ENCODE measurements around the gene RMDN3. TPM values are rescaled to one million over a fixed set of nuclear protein-coding genes. Genes with fewer than 3 reads are reported as not detected.

The RMDN3 gene
- total and polyA plus RNA-seq, 4 donors: 21.1 to 29.2 (median 28.2) TPM

DNA sequence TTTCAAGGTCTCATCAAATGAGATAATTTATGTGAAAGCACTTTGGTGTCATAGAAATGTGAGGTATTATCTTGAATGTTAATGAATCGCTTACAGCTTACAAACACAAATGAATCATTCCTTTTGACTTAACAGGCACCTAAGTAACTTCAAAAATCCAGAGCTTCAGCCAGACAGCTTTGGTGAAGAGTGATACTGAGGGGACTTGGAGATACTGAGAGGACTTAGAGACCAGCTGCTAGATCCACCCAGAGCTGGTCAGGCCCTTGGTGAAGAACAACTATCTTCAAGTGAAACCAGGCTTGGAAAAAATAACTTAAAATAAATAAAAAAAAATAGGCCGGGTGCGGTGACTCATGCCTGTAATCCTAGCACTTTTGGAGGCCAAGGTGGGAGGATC, 35.7 kb upstream of the RMDN3 start:
- ATAC-seq (ENCODE audit: low FRiP score) (no peak), DNase-seq (peak; percentile 14 to 37)
- Histone ChIP-seq H3K4me3 (ENCODE audit: low read length in 2 of 2) (no peak overlapping the region), H3K27me3 (ENCODE audit: control insufficient read depth in 1 of 2, insufficient read depth in 2 of 2, low read length in 1 of 2) (no peaks in the 10 kb centered on the region), H3K36me3 (ENCODE audit: control insufficient read depth in 1 of 2, insufficient read depth in 2 of 2, low read length in 1 of 2) (no peaks in the 10 kb centered on the region), H3K27ac (ENCODE audit: low read depth in 1 of 2, low read length in 2 of 2) (no peak overlapping the region), H3K4me1 (ENCODE audit: control insufficient read depth in 1 of 2, insufficient read depth in 2 of 2, low read length in 2 of 2) (no peaks in the 10 kb centered on the region), H3K9me3 (ENCODE audit: control insufficient read depth, low read length) (no peaks in the 10 kb centered on the region)
- WGBS, 2 donors: 53 to 57% methylated on average over 3 of the region's 3 CpGs
- intact Hi-C loops (cut with DNase I): no loop called here

DNA sequence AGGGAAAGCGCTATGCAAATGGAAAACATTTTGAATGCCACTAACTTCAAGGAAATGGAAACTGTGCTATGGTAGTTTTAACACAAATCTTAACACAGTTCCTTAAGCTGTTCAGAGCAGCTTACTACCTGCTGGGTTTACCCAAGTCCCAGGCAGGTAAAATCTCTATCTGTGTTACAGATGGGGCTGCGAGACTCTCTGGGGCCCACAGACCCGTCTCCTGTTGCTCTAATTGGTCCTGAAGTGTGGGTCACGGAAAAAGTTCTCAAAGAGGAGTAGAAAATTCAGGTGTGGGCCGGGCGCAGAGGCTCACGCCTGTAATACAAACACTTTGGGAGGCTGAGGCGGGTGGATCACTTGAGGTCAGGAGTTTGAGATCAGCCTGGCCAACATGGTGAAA, 34.9 kb upstream of the RMDN3 start:
- DNase-seq (peak; percentile 12 to 49), ATAC-seq (ENCODE audit: low FRiP score) (no peak)
- Histone ChIP-seq H3K36me3 (ENCODE audit: control insufficient read depth in 1 of 2, insufficient read depth in 2 of 2, low read length in 1 of 2) (no peaks in the 10 kb centered on the region), H3K4me1 (ENCODE audit: control insufficient read depth in 1 of 2, insufficient read depth in 2 of 2, low read length in 2 of 2) (no peaks in the 10 kb centered on the region), H3K27me3 (ENCODE audit: control insufficient read depth in 1 of 2, insufficient read depth in 2 of 2, low read length in 1 of 2) (no peaks in the 10 kb centered on the region), H3K27ac (ENCODE audit: low read depth in 1 of 2, low read length in 2 of 2) (no peak overlapping the region), H3K9me3 (ENCODE audit: control insufficient read depth, low read length) (no peaks in the 10 kb centered on the region), H3K4me3 (ENCODE audit: low read length in 2 of 2) (no peak overlapping the region)
- WGBS, 2 donors: 96 to 98% methylated on average over 8 of the region's 8 CpGs
- intact Hi-C loops (cut with DNase I): no loop called here

DNA sequence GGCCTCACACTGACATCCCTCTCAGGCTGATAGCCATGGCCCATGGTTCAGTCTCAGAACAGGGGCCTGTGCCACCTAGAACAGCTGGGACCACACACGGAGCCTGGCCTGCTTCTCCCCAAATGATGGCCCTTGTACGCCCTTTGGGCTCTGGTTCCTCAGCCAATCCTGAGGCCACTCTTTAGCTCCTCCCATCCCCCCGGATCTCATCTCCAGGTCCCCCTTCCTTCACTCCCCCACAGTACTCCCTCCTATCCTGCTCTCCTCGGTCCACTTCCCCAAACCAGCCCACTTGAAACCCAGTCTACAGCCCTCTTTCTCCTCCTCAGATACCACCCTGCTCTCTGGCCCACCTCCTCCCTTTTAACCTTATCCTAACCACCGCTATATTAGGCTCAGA, 34.1 kb upstream of the RMDN3 start:
- Histone ChIP-seq H3K4me3 (ENCODE audit: low read length in 2 of 2) (no peak overlapping the region), H3K9me3 (ENCODE audit: control insufficient read depth, low read length) (no peaks in the 10 kb centered on the region), H3K27ac (ENCODE audit: low read depth in 1 of 2, low read length in 2 of 2) (no peak overlapping the region), H3K27me3 (ENCODE audit: control insufficient read depth in 1 of 2, insufficient read depth in 2 of 2, low read length in 1 of 2) (no peaks in the 10 kb centered on the region), H3K36me3 (ENCODE audit: control insufficient read depth in 1 of 2, insufficient read depth in 2 of 2, low read length in 1 of 2) (no peaks in the 10 kb centered on the region), H3K4me1 (ENCODE audit: control insufficient read depth in 1 of 2, insufficient read depth in 2 of 2, low read length in 2 of 2) (no peaks in the 10 kb centered on the region)
- DNase-seq (peak; percentile 12 to 48), ATAC-seq (ENCODE audit: low FRiP score) (peak; percentile 26)
- intact Hi-C loops (cut with DNase I): no loop called here
- WGBS, 2 donors: 87 to 92% methylated on average over 5 of the region's 5 CpGs

DNA sequence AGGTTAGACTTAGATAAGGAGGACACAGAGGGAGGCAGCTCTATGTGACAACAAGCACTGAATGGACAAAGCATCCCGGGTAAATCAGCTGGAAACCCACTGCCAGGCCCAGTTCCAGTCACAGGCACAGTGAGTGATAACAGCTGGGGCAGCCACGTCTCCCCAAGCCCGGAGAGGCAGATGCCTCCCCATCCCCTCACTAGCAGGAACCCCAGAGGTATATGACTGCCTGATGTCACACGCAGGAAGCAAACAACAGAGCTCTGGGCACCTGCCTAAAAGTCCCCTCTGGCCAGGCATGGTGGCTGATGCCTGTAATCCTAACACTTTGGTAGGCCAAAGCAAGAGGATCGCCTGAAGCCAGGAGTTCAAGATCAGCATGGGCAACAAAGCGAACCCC, 32.9 kb upstream of the RMDN3 start:
- Histone ChIP-seq H3K27ac (ENCODE audit: low read depth in 1 of 2, low read length in 2 of 2) (no peak overlapping the region), H3K36me3 (ENCODE audit: control insufficient read depth in 1 of 2, insufficient read depth in 2 of 2, low read length in 1 of 2) (no peaks in the 10 kb centered on the region), H3K27me3 (ENCODE audit: control insufficient read depth in 1 of 2, insufficient read depth in 2 of 2, low read length in 1 of 2) (no peaks in the 10 kb centered on the region), H3K4me1 (ENCODE audit: control insufficient read depth in 1 of 2, insufficient read depth in 2 of 2, low read length in 2 of 2) (no peaks in the 10 kb centered on the region), H3K4me3 (ENCODE audit: low read length in 2 of 2) (no peak overlapping the region), H3K9me3 (ENCODE audit: control insufficient read depth, low read length) (no peaks in the 10 kb centered on the region)
- DNase-seq: peak; percentile 21 to 55
- ATAC-seq (ENCODE audit: low FRiP score): no peak
- WGBS, 2 donors: 66 to 72% methylated on average over 6 of the region's 6 CpGs
- intact Hi-C loops (cut with DNase I): no loop called here

DNA sequence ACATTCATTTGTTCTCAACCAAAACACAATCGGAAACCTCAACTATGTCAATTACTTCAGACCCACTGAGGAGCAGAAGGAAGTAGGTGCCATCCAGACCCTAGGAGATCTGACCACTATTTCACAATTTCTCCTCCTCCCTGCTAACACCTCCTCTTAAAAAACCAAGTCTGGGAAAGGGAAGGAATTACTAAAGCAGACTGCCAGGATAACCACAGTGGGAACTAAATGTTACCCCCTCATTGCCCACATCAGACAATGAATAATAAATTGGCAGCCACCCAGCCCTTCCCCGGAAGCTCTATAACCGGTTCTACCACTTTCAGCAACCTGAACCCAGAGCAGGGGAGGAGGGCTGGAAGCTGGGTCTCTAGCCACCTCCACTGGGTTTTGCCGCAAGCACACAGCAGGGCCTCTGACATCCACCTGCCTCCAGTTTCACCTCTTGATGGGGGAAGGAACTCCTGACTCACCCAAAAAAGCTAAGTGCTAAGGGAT, 32.3 kb upstream of the RMDN3 start:
- no peak for ATAC-seq (ENCODE audit: low FRiP score)
- peak; percentile 49 to 70 for DNase-seq
- Histone ChIP-seq H3K27me3 (ENCODE audit: control insufficient read depth in 1 of 2, insufficient read depth in 2 of 2, low read length in 1 of 2) (no peaks in the 10 kb centered on the region), H3K4me3 (ENCODE audit: low read length in 2 of 2) (no peak overlapping the region), H3K4me1 (ENCODE audit: control insufficient read depth in 1 of 2, insufficient read depth in 2 of 2, low read length in 2 of 2) (no peaks in the 10 kb centered on the region), H3K27ac (ENCODE audit: low read depth in 1 of 2, low read length in 2 of 2) (no peak overlapping the region), H3K36me3 (ENCODE audit: control insufficient read depth in 1 of 2, insufficient read depth in 2 of 2, low read length in 1 of 2) (no peaks in the 10 kb centered on the region), H3K9me3 (ENCODE audit: control insufficient read depth, low read length) (no peaks in the 10 kb centered on the region)
- 30 to 31% methylated on average over 4 of the region's 4 CpGs for WGBS, 2 donors
- intact Hi-C loops (cut with DNase I): no loop called here

DNA sequence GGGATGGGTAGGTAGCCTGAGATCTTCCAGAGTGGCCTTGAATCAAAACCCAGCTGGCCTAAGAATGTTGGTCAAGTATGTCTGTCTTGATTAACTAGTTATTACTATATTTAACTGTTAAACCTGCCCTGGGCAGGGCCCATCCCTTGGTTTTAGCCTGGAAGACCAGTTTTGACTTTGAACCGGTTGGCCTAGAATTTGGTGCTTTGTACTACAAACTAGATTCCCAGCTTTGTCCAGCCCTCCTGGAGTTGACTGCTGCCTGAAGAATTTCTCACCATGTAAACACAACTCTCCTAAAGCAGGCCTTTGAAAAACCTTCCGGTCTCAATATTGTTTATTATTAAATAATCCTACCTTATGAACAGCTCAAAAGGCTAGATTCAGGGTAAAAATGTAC, 30.8 kb upstream of the RMDN3 start:
- no peak for DNase-seq
- Histone ChIP-seq H3K4me3 (ENCODE audit: low read length in 2 of 2) (no peak overlapping the region), H3K4me1 (ENCODE audit: control insufficient read depth in 1 of 2, insufficient read depth in 2 of 2, low read length in 2 of 2) (no peaks in the 10 kb centered on the region), H3K27me3 (ENCODE audit: control insufficient read depth in 1 of 2, insufficient read depth in 2 of 2, low read length in 1 of 2) (no peaks in the 10 kb centered on the region), H3K9me3 (ENCODE audit: control insufficient read depth, low read length) (no peaks in the 10 kb centered on the region), H3K27ac (ENCODE audit: low read depth in 1 of 2, low read length in 2 of 2) (no peak overlapping the region), H3K36me3 (ENCODE audit: control insufficient read depth in 1 of 2, insufficient read depth in 2 of 2, low read length in 1 of 2) (no peaks in the 10 kb centered on the region)
- 86 to 91% methylated on average over 2 of the region's 2 CpGs for WGBS, 2 donors
- intact Hi-C loops (cut with DNase I): no loop called here
- no peak for ATAC-seq (ENCODE audit: low FRiP score)

DNA sequence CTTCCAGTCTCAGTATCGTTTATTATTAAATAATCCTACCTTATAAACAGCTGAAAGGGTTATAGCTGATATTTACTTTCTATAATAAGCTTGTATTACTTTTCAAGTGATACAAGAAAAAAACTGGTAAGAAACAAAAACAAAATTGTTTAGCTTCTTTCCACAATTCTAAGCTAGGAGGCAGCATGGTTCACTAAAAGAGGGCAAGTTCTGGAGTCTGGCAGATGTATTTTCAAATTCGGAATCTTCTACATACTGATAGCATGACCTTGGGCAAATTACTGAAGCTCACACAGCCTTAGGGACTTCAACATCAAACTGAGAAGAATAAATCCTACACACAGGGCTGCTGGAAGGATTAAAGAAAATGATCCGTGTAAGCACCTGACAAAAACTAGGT, 30.1 kb upstream of the RMDN3 start:
- no peak overlapping the region for H3K27ac ChIP-seq (ENCODE audit: low read depth in 1 of 2, low read length in 2 of 2)
- no peaks in the 10 kb centered on the region for H3K4me1 ChIP-seq (ENCODE audit: control insufficient read depth in 1 of 2, insufficient read depth in 2 of 2, low read length in 2 of 2)
- H3K4me3 ChIP-seq (ENCODE audit: low read length in 2 of 2): no peak overlapping the region
- intact Hi-C loops (cut with DNase I): no loop called here
- no peaks in the 10 kb centered on the region for H3K36me3 ChIP-seq (ENCODE audit: control insufficient read depth in 1 of 2, insufficient read depth in 2 of 2, low read length in 1 of 2)
- 81 to 82% methylated on average over 3 of the region's 3 CpGs for WGBS, 2 donors
- H3K9me3 ChIP-seq (ENCODE audit: control insufficient read depth, low read length): no peaks in the 10 kb centered on the region
- H3K27me3 ChIP-seq (ENCODE audit: control insufficient read depth in 1 of 2, insufficient read depth in 2 of 2, low read length in 1 of 2): no peaks in the 10 kb centered on the region
- DNase-seq (no peak), ATAC-seq (ENCODE audit: low FRiP score) (no peak)

DNA sequence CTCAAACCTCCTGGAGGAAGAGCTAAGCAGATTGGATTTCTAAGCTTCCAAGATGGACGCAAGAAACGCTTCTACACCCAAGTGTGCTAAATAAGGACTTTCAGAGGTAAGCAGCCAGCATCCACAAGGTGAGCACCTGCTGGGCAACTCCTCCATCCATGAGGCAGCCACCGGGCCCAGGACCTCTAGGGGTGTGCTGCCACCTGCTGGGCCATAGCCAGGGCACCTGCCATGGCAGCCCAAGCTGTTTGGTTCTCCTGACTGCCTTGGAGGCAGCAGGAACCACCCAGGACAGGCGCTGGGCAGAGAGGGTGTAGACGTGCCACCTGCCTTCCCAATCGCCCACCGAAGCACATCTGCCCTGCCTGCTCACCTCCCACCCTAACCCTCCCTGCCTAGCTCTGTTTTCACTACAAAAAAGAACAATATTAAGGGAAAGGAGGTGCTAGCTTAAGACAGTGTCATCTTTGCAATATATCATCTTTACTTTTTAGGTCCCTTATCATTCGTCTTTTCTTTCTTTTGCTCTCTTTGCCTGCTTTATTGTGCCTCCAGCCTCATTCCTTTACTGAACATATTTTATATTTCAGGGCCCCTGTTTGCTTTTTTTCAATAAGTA, 27.7 kb upstream of the RMDN3 start:
- DNase-seq: no peak

DNA sequence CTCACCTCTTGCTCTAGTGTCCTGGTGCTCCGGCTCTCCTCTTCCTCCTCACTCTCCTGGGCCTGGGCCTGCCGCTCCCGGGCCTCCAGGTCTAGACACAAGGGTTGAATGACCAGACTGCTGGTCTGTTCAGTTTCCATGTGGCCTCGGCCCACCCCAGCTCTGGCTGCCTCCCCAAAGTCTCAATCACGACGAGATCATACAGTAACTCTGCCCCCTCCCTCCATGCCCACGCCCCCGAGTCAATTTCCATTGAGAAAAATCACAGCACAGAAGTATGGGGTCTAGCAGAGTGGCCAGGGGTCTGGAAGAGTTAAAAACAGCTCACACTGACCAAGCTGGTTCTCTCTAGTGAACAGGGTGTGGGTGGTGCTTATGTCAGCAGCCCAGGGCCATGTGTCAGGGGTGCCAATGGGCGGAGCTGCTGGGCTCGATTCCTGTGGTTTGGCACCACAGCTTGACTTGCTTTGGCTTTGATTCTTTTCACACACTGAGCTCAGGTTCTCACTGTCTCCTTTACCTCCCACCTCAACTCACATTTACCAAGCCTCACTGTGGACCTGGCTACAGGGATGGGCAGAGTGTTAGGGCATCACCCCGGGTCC, 21.6 kb upstream of the RMDN3 start:
- H3K9me3 ChIP-seq (ENCODE audit: control insufficient read depth, low read length): no peaks in the 10 kb centered on the region
- no peaks in the 10 kb centered on the region for H3K4me1 ChIP-seq (ENCODE audit: control insufficient read depth in 1 of 2, insufficient read depth in 2 of 2, low read length in 2 of 2)
- peak; percentile 68 to 70 for DNase-seq
- no peak overlapping the region for H3K4me3 ChIP-seq (ENCODE audit: low read length in 2 of 2)
- ATAC-seq (ENCODE audit: low FRiP score): peak; percentile 39
- no peaks in the 10 kb centered on the region for H3K27me3 ChIP-seq (ENCODE audit: control insufficient read depth in 1 of 2, insufficient read depth in 2 of 2, low read length in 1 of 2)
- intact Hi-C loops (cut with DNase I): no loop called here
- WGBS, 2 donors: 64% methylated on average over 11 of the region's 11 CpGs
- peaks cover 0 to 2% of the 10 kb centered on the region in 2 donors for H3K36me3 ChIP-seq (ENCODE audit: control insufficient read depth in 1 of 2, insufficient read depth in 2 of 2, low read length in 1 of 2)
- no peak overlapping the region for H3K27ac ChIP-seq (ENCODE audit: low read depth in 1 of 2, low read length in 2 of 2)

More for the DNA sequence above, 27.7 kb upstream of the RMDN3 start:
- Histone ChIP-seq H3K4me1 (ENCODE audit: control insufficient read depth in 1 of 2, insufficient read depth in 2 of 2, low read length in 2 of 2) (no peaks in the 10 kb centered on the region), H3K4me3 (ENCODE audit: low read length in 2 of 2) (no peak overlapping the region), H3K36me3 (ENCODE audit: control insufficient read depth in 1 of 2, insufficient read depth in 2 of 2, low read length in 1 of 2) (peaks cover 0 to 2% of the 10 kb centered on the region in 2 donors), H3K27ac (ENCODE audit: low read depth in 1 of 2, low read length in 2 of 2) (no peak overlapping the region), H3K27me3 (ENCODE audit: control insufficient read depth in 1 of 2, insufficient read depth in 2 of 2, low read length in 1 of 2) (no peaks in the 10 kb centered on the region), H3K9me3 (ENCODE audit: control insufficient read depth, low read length) (no peaks in the 10 kb centered on the region)
- 71 to 72% methylated on average over 8 of the region's 8 CpGs for WGBS, 2 donors
- intact Hi-C loops (cut with DNase I): no loop called here
- peak; percentile 59 for ATAC-seq (ENCODE audit: low FRiP score)

All from aorta (tissue), 5 donors.